CD4-positive, alpha-beta memory T cell (primary cell): Measurements from ENCODE around the gene SYNRG. TPM values are rescaled to one million over a fixed set of nuclear protein-coding genes. Genes with fewer than 3 reads are reported as not detected.

Experiments used
- CTCF ChIA-PET: fragments of 350-600 bp; sonication (Branson Sonifier 250); formaldehyde crosslinking; loops from one replicate; lab custom pipeline; 2021; ENCODE audit warnings: inconsistent platforms; ENCODE audit not compliant: partially characterized antibody; lab: Charles Lee
- POLR2A ChIA-PET: fragments of 350-600 bp; sonication (Branson Sonifier 250); formaldehyde crosslinking; loops from one replicate; lab custom pipeline; 2021; ENCODE audit not compliant: partially characterized antibody; lab: Charles Lee
- DNase-seq, 5 donors: peaks; one replicate each; pipeline versions ENCODE4 v3.0.0 to v3.0.0-alpha.2; 2020 to 2022; ENCODE audit warnings: mixed read lengths in 1 of 5
- H3K27ac ChIP-seq: one replicate; pipeline ENCODE4 v1.7.0; 2013; ENCODE audit warnings: low read depth, low read length
- H3K27me3 ChIP-seq: 2 replicates; pipeline ENCODE4 v1.7.0; 2013; ENCODE audit warnings: mild to moderate bottlenecking, low read length, moderate library complexity; ENCODE audit not compliant: insufficient read depth
- H3K36me3 ChIP-seq: 2 replicates; pipeline ENCODE4 v1.7.0; 2013; ENCODE audit warnings: mild to moderate bottlenecking, low read length, moderate library complexity; ENCODE audit not compliant: insufficient read depth
- H3K4me1 ChIP-seq: 2 replicates; pipeline ENCODE4 v1.7.0; 2013; ENCODE audit warnings: mild to moderate bottlenecking, low read length, moderate library complexity; ENCODE audit not compliant: insufficient read depth
- H3K4me3 ChIP-seq, 2 donors: one replicate each; pipeline ENCODE4 v1.7.0; 2013; ENCODE audit warnings: low read length in 2 of 2, mild to moderate bottlenecking in 1 of 2
- H3K9me3 ChIP-seq, 2 donors: one replicate each; pipeline ENCODE4 v1.7.0; 2013; ENCODE audit warnings: low read length in 2 of 2, control low read depth in 1 of 2; ENCODE audit not compliant: control insufficient read depth in 1 of 2
- H3K27ac Mint-ChIP-seq, 7 donors: one replicate each; pipeline ENCODE4 v1.8.0; 2020 to 2021; ENCODE audit warnings: mixed read lengths in 7 of 7, mild to moderate bottlenecking in 6 of 7, inconsistent platforms in 3 of 7, moderate library complexity in 3 of 7
- H3K27me3 Mint-ChIP-seq, 2 donors: one replicate each; pipeline ENCODE4 v1.8.0; 2020 to 2021; ENCODE audit warnings: mixed read lengths in 2 of 2
- H3K36me3 Mint-ChIP-seq, 2 donors: one replicate each; pipeline ENCODE4 v1.8.0; 2020 to 2021; ENCODE audit warnings: mixed read lengths in 2 of 2, inconsistent platforms in 1 of 2, mild to moderate bottlenecking in 1 of 2
- H3K4me1 Mint-ChIP-seq, 4 donors: one replicate each; pipeline ENCODE4 v1.8.0; 2020 to 2021; ENCODE audit warnings: mixed read lengths in 4 of 4, mild to moderate bottlenecking in 1 of 4
- H3K4me3 Mint-ChIP-seq, 8 donors: one replicate each; pipeline ENCODE4 v1.8.0; 2020 to 2021; ENCODE audit warnings: mixed read lengths in 8 of 8, mild to moderate bottlenecking in 7 of 8, moderate library complexity in 6 of 8, inconsistent platforms in 3 of 8
- H3K9me3 Mint-ChIP-seq, 8 donors: one replicate each; pipeline ENCODE4 v1.8.0; 2020 to 2021; ENCODE audit warnings: mixed read lengths in 8 of 8, mild to moderate bottlenecking in 5 of 8, inconsistent platforms in 3 of 8, moderate library complexity in 1 of 8
- intact Hi-C: fragments of 100-400 bp; cut with micrococcal nuclease; formaldehyde crosslinking; loops from one replicate; pipeline ENCODE4 v1.15.1; 2023
- polyA plus RNA-seq, 2 donors: library from polyadenylated mRNA; unstranded; fragments of 300-500 nt; fragmentation: Illumina TruSeq; gene quantifications; one replicate each; pipeline ENCODE4 v1.2.3, GENCODE V29; 2021
- total RNA-seq, 2 experiments: library from RNA; stranded (reverse); gene quantifications; one replicate each; pipeline ENCODE4 v1.2.3, GENCODE V29; 2021

The SYNRG gene
- total and polyA plus RNA-seq, 4 experiments from 2014 or later: 34.2 to 148 (median 116) TPM

GRCh38 chr17:37570527-37571093 is 38.6 kb downstream of the SYNRG start:
- no peaks in the 10 kb centered on the region for H3K4me1 ChIP-seq
- Mint-ChIP-seq H3K9me3 (no peaks in the 10 kb centered on the region), H3K27ac (no peak overlapping the region), H3K27me3 (no peaks in the 10 kb centered on the region), H3K4me3 (no peak overlapping the region), H3K4me1 (peaks cover 4 to 19% (median 10%) of the 10 kb centered on the region in 4 donors), H3K36me3 (peaks cover 67 to 75% of the 10 kb centered on the region in 2 donors)
- H3K4me3 ChIP-seq: no peak overlapping the region
- peak in 3 of 5 donors; percentile 0 to 12 (median 4) for DNase-seq
- CTCF ChIA-PET: interaction anchor here (0.6 to 2.8 kb wide), 7 partner anchors 10 to 245 kb away, joined by 3 to 13 read pairs (median 4); partner anchors contain the start of gene SYNRG
- no peaks in the 10 kb centered on the region for H3K27me3 ChIP-seq
- no peaks in the 10 kb centered on the region for H3K9me3 ChIP-seq
- POLR2A ChIA-PET: no interaction called here
- intact Hi-C loops: no loop called here
- H3K36me3 ChIP-seq: peaks cover 54% of the 10 kb centered on the region
- H3K27ac ChIP-seq: no peak overlapping the region

- H3K4me1 ChIP-seq: no peaks in the 10 kb centered on the region
- H3K9me3 Mint-ChIP-seq: no peaks in the 10 kb centered on the region
- H3K27ac ChIP-seq: no peak overlapping the region
- H3K36me3 Mint-ChIP-seq: peaks cover 62 to 76% of the 10 kb centered on the region in 2 donors
- no peak overlapping the region for H3K4me3 ChIP-seq
- H3K27ac Mint-ChIP-seq: peak overlapping the region in 3 of 7 donors; percentile 50 to 93 (median 65)
- no peaks in the 10 kb centered on the region for H3K27me3 ChIP-seq
- ChIA-PET POLR2A (no interaction called here), CTCF (interaction anchor here (1.4 to 2.8 kb wide), 2 partner anchors 12 to 32 kb away, joined by 3 to 13 read pairs; no protein-coding TSS in a partner anchor)
- H3K4me3 Mint-ChIP-seq: no peak overlapping the region
- peaks cover 64% of the 10 kb centered on the region for H3K36me3 ChIP-seq
- no peak for DNase-seq
- H3K4me1 Mint-ChIP-seq: peaks cover 1 to 13% (median 8%) of the 10 kb centered on the region in 4 donors
- H3K9me3 ChIP-seq: no peaks in the 10 kb centered on the region
- intact Hi-C loops: no loop called here
- no peaks in the 10 kb centered on the region for H3K27me3 Mint-ChIP-seq
Measured at GRCh38 chr17:37568350-37569053, 40.7 kb downstream of the SYNRG start.

- Histone ChIP-seq H3K9me3 (no peaks in the 10 kb centered on the region), H3K27ac (no peak overlapping the region), H3K4me3 (no peak overlapping the region), H3K36me3 (peaks cover 63% of the 10 kb centered on the region), H3K4me1 (no peaks in the 10 kb centered on the region), H3K27me3 (no peaks in the 10 kb centered on the region)
- no peak for DNase-seq
- no peak overlapping the region for H3K4me3 Mint-ChIP-seq
- H3K36me3 Mint-ChIP-seq: peaks cover 54 to 71% of the 10 kb centered on the region in 2 donors
- intact Hi-C loops: no loop called here
- ChIA-PET CTCF (no interaction called here), POLR2A (no interaction called here)
- H3K27ac Mint-ChIP-seq: peak overlapping the region in 2 of 7 donors; percentile 33 to 54
- peaks cover 1 to 13% (median 6%) of the 10 kb centered on the region in 4 donors for H3K4me1 Mint-ChIP-seq
- no peaks in the 10 kb centered on the region for H3K9me3 Mint-ChIP-seq
- no peaks in the 10 kb centered on the region for H3K27me3 Mint-ChIP-seq
Measured at GRCh38 chr17:37567538-37567937, 41.7 kb downstream of the SYNRG start.

GRCh38 chr17:37567137-37567536 is 42.1 kb downstream of the SYNRG start:
- Histone ChIP-seq H3K9me3 (no peaks in the 10 kb centered on the region), H3K4me3 (no peak overlapping the region), H3K4me1 (no peaks in the 10 kb centered on the region), H3K36me3 (peaks cover 64% of the 10 kb centered on the region), H3K27me3 (no peaks in the 10 kb centered on the region), H3K27ac (no peak overlapping the region)
- Mint-ChIP-seq H3K27me3 (no peaks in the 10 kb centered on the region), H3K36me3 (peaks cover 53 to 71% of the 10 kb centered on the region in 2 donors), H3K4me3 (no peak overlapping the region), H3K9me3 (no peaks in the 10 kb centered on the region), H3K27ac (peak overlapping the region in 4 of 7 donors; percentile 20 to 54 (median 31)), H3K4me1 (peaks cover 1 to 13% (median 6%) of the 10 kb centered on the region in 4 donors)
- ChIA-PET CTCF (no interaction called here), POLR2A (no interaction called here)
- intact Hi-C loops: no loop called here
- DNase-seq: no peak

- intact Hi-C loops: no loop called here
- no peak overlapping the region for H3K4me3 ChIP-seq
- H3K36me3 ChIP-seq: peaks cover 60% of the 10 kb centered on the region
- no peaks in the 10 kb centered on the region for H3K9me3 Mint-ChIP-seq
- H3K27ac ChIP-seq: no peak overlapping the region
- peaks cover 50 to 70% of the 10 kb centered on the region in 2 donors for H3K36me3 Mint-ChIP-seq
- no peaks in the 10 kb centered on the region for H3K27me3 Mint-ChIP-seq
- CTCF ChIA-PET: no interaction called here
- H3K4me1 ChIP-seq: no peaks in the 10 kb centered on the region
- no peaks in the 10 kb centered on the region for H3K27me3 ChIP-seq
- POLR2A ChIA-PET: no interaction called here
- DNase-seq: no peak
- H3K27ac Mint-ChIP-seq: peak overlapping the region in 5 of 7 donors; percentile 37 to 78 (median 57)
- peaks cover 1 to 13% (median 6%) of the 10 kb centered on the region in 4 donors for H3K4me1 Mint-ChIP-seq
- H3K4me3 Mint-ChIP-seq: no peak overlapping the region
- H3K9me3 ChIP-seq: no peaks in the 10 kb centered on the region
Measured at GRCh38 chr17:37564252-37564651, 45.0 kb downstream of the SYNRG start.

GRCh38 chr17:37562016-37562745 is 47.0 kb downstream of the SYNRG start:
- H3K9me3 Mint-ChIP-seq: no peaks in the 10 kb centered on the region
- CTCF ChIA-PET: no interaction called here
- H3K27ac Mint-ChIP-seq: peak overlapping the region in 2 of 7 donors; percentile 15 to 26
- peaks cover 45 to 70% of the 10 kb centered on the region in 2 donors for H3K36me3 Mint-ChIP-seq
- H3K4me1 Mint-ChIP-seq: peaks cover 2 to 12% (median 11%) of the 10 kb centered on the region in 4 donors
- Histone ChIP-seq H3K36me3 (peaks cover 60% of the 10 kb centered on the region), H3K4me1 (no peaks in the 10 kb centered on the region), H3K9me3 (no peaks in the 10 kb centered on the region), H3K27me3 (no peaks in the 10 kb centered on the region), H3K4me3 (no peak overlapping the region), H3K27ac (no peak overlapping the region)
- no peaks in the 10 kb centered on the region for H3K27me3 Mint-ChIP-seq
- POLR2A ChIA-PET: no interaction called here
- DNase-seq: no peak
- no peak overlapping the region for H3K4me3 Mint-ChIP-seq
- intact Hi-C loops: no loop called here

GRCh38 chr17:37558299-37558698 is 50.9 kb downstream of the SYNRG start:
- DNase-seq: no peak
- no peaks in the 10 kb centered on the region for H3K27me3 Mint-ChIP-seq
- H3K4me3 Mint-ChIP-seq: no peak overlapping the region
- Histone ChIP-seq H3K4me1 (peaks cover 1% of the 10 kb centered on the region), H3K36me3 (peaks cover 50% of the 10 kb centered on the region), H3K27ac (no peak overlapping the region), H3K27me3 (no peaks in the 10 kb centered on the region), H3K4me3 (no peak overlapping the region), H3K9me3 (no peaks in the 10 kb centered on the region)
- peak overlapping the region in 2 of 7 donors; percentile 44 to 64 for H3K27ac Mint-ChIP-seq
- POLR2A ChIA-PET: no interaction called here
- peaks cover 37 to 66% of the 10 kb centered on the region in 2 donors for H3K36me3 Mint-ChIP-seq
- H3K4me1 Mint-ChIP-seq: peaks cover 9 to 22% (median 10%) of the 10 kb centered on the region in 4 donors
- no peaks in the 10 kb centered on the region for H3K9me3 Mint-ChIP-seq
- intact Hi-C loops: no loop called here
- CTCF ChIA-PET: interaction anchor here (2.0 kb wide), 1 partner anchor 12 kb away, joined by 9 read pairs; no protein-coding TSS in a partner anchor
